ENCODE measurements around the gene ABCD1. TPM values are rescaled to one million over a fixed set of nuclear protein-coding genes. Genes with fewer than 3 reads are reported as not detected.

Gene ABCD1
- total and polyA plus RNA-seq, 9 of the 15 experiments (the other 6 are each of a cell fraction or from before 2014, with no cell fraction given) = 0.07 to 6.9 (median 2.2) TPM

- TF ChIP-seq ZBTB11 (CRISPR knock-in tag; IDR thresholded peaks at IDR 0.05) (no peak), TBP (optimal IDR thresholded peaks at IDR 0.05; ENCODE audit: low read depth, low read length) (no peak), HINFP (tag; conservative IDR thresholded peaks at IDR 0.05; ENCODE audit: low read depth) (no peak), SMARCC2 (IDR thresholded peaks at IDR 0.05; ENCODE audit: low read depth) (no peak), ATF6 (CRISPR knock-in tag; IDR thresholded peaks at IDR 0.05) (no peak), ILF3 (IDR thresholded peaks at IDR 0.05; ENCODE audit: borderline replicate concordance) (no peak), HDGF (IDR thresholded peaks at IDR 0.05) (0 out of 2 replicates have a peak, but pooled peaks have one; percentile 60), ZEB2 (IDR thresholded peaks at IDR 0.05) (no peak), TEAD1 (CRISPR knock-in tag; IDR thresholded peaks at IDR 0.05) (no peak), ZNF232 (CRISPR knock-in tag; IDR thresholded peaks at IDR 0.05) (no peak), EP300 (IDR thresholded peaks at IDR 0.05; ENCODE audit: low read length) (0 out of 2 replicates have a peak, but pooled peaks have one; percentile 19), RAD51 (IDR thresholded peaks at IDR 0.05; ENCODE audit: borderline replicate concordance, low read depth) (no peak), CBX2 (IDR thresholded peaks at IDR 0.05; ENCODE audit: insufficient read depth, low read length, poor library complexity, severe bottlenecking) (no peak), RBM22 (IDR thresholded peaks at IDR 0.05; ENCODE audit: low read depth, low read length, poor library complexity, severe bottlenecking) (peak; percentile 74), ZNF511 (CRISPR knock-in tag; IDR thresholded peaks at IDR 0.05) (no peak), MYC (IDR thresholded peaks at IDR 0.05; ENCODE audit: low read depth, low read length) (no peak), MYC (CRISPR knock-in tag; IDR thresholded peaks at IDR 0.05; ENCODE audit: borderline replicate concordance, low read depth) (no peak), FOXM1 (IDR thresholded peaks at IDR 0.05; ENCODE audit: low read depth) (no peak), FOXM1 (CRISPR knock-in tag; IDR thresholded peaks at IDR 0.05; ENCODE audit: low read depth) (no peak), ZNF586 (CRISPR knock-in tag; conservative IDR thresholded peaks at IDR 0.05) (no peak), RNF2 (IDR thresholded peaks at IDR 0.05) (no peak)
These were observed 34.8 kb upstream of the ABCD1 start (continued) for GRCh38 chrX:153689654-153690465.
